Astrocyte of the spinal cord (primary cell): ENCODE measurements around the gene HS3ST5.

Source experiments
- DNase-seq: peaks from one replicate; pipeline ENCODE4 v3.0.0; 2011; ENCODE audit warnings: low read depth, low spot score
- H3K4me3 ChIP-seq: 2 replicates; pipeline ENCODE4 v1.5.1; 2011; ENCODE audit warnings: low read depth, mild to moderate bottlenecking, low read length, moderate library complexity
- CTCF ChIP-seq: IDR thresholded peaks from 2 replicates; pipeline ENCODE4 v1.5.1; 2012; ENCODE audit warnings: low read depth, mild to moderate bottlenecking, low read length, inconsistent platforms
- in situ Hi-C: cut with HindIII; loops from 2 replicates; pipeline ENCODE4 v1.10.0; 2017; ENCODE audit warnings: low sequenced_read_pairs

Gene HS3ST5

GRCh38 chr6:114284281-114284680 is 58.5 kb downstream of the HS3ST5 start:
- in situ Hi-C loops = no loop called here
- no peak for TF ChIP-seq CTCF
- peak; percentile 79 for DNase-seq
- no peak overlapping the region for H3K4me3 ChIP-seq

- no peak for DNase-seq
- in situ Hi-C loops = no loop called here
- TF ChIP-seq CTCF = no peak
- H3K4me3 ChIP-seq = no peak overlapping the region
Measured at GRCh38 chr6:114282292-114282691, 60.5 kb downstream of the HS3ST5 start.

- no peak for DNase-seq
Measured at GRCh38 chr6:114281496-114281895, 61.3 kb downstream of the HS3ST5 start.

GRCh38 chr6:114280239-114280982 is 62.4 kb downstream of the HS3ST5 start:
- DNase-seq = no peak
- H3K4me3 ChIP-seq = no peak overlapping the region
- no peak for TF ChIP-seq CTCF
- in situ Hi-C loops = no loop called here

More at GRCh38 chr6:114281496-114281895, 61.3 kb downstream of the HS3ST5 start:
- no peak overlapping the region for H3K4me3 ChIP-seq
- no peak for TF ChIP-seq CTCF
- in situ Hi-C loops = no loop called here

- in situ Hi-C loops = no loop called here
- no peak overlapping the region for H3K4me3 ChIP-seq
- DNase-seq = no peak
- TF ChIP-seq CTCF = no peak
Measured at GRCh38 chr6:114277220-114277619, 65.6 kb downstream of the HS3ST5 start.

- in situ Hi-C loops = no loop called here
- no peak for TF ChIP-seq CTCF
- H3K4me3 ChIP-seq = no peak overlapping the region
- DNase-seq = no peak
Measured at GRCh38 chr6:114276783-114277182, 66.0 kb downstream of the HS3ST5 start.
